Parathyroid adenoma (tissue), 2 donors: ENCODE results near the gene WFDC8.
A peak's percentile ranks its signal among the peaks of the same experiment; 100 is the strongest.

Experiments
- H2AFZ ChIP-seq: fragments of 300-600 bp; sonication (generic); one replicate; pipeline ENCODE4 v1.7.0; 2017; ENCODE audit warnings: antibody characterized with exemption, mild to moderate bottlenecking
- H3K27ac ChIP-seq: fragments of 300-600 bp; sonication (generic); one replicate; pipeline ENCODE4 v1.7.0; 2017
- H3K27me3 ChIP-seq: fragments of 300-600 bp; sonication (generic); one replicate; pipeline ENCODE4 v1.7.0; 2017; ENCODE audit warnings: low read length; ENCODE audit not compliant: control insufficient read depth, insufficient read depth
- H3K36me3 ChIP-seq: fragments of 300-600 bp; sonication (generic); one replicate; pipeline ENCODE4 v1.7.0; 2017; ENCODE audit warnings: low read length; ENCODE audit not compliant: control insufficient read depth, insufficient read depth
- H3K4me1 ChIP-seq: fragments of 300-600 bp; sonication (generic); one replicate; pipeline ENCODE4 v1.7.0; 2017; ENCODE audit warnings: control low read depth
- H3K4me2 ChIP-seq: fragments of 300-600 bp; sonication (generic); one replicate; pipeline ENCODE4 v1.7.0; 2017; ENCODE audit warnings: low read length
- H3K4me3 ChIP-seq: fragments of 300-600 bp; sonication (generic); one replicate; pipeline ENCODE4 v1.7.0; 2017; ENCODE audit warnings: low read depth, low read length
- H3K79me2 ChIP-seq: fragments of 300-600 bp; sonication (generic); one replicate; pipeline ENCODE4 v1.7.0; 2017; ENCODE audit warnings: control low read depth
- H3K9ac ChIP-seq: fragments of 300-600 bp; sonication (generic); one replicate; pipeline ENCODE4 v1.7.0; 2017; ENCODE audit warnings: mild to moderate bottlenecking
- H3K9me3 ChIP-seq: fragments of 300-600 bp; sonication (generic); one replicate; pipeline ENCODE4 v1.7.0; 2017; ENCODE audit warnings: low read length; ENCODE audit not compliant: control insufficient read depth
- CTCF ChIP-seq: fragments of 300-600 bp; sonication (generic); IDR thresholded peaks from one replicate; pipeline ENCODE4 v1.7.0; 2017; ENCODE audit warnings: antibody characterized with exemption, mild to moderate bottlenecking
- donor health status: primary hyperparathyroidism.

WFDC8 gene

GRCh38 chr20:45523821-45524220, 55.3 kb downstream of the WFDC8 start:
- H3K9me3 ChIP-seq, result no peaks in the 10 kb centered on the region
- no peak overlapping the region for H3K9ac ChIP-seq
- no peak for TF ChIP-seq CTCF
- H3K27me3 ChIP-seq, result no peaks in the 10 kb centered on the region
- H3K36me3 ChIP-seq, result no peaks in the 10 kb centered on the region
- H3K79me2 ChIP-seq, result no peaks in the 10 kb centered on the region
- no peak overlapping the region for H3K4me3 ChIP-seq
- H3K4me2 ChIP-seq, result no peak overlapping the region
- H2AFZ ChIP-seq, result no peak overlapping the region
- H3K27ac ChIP-seq, result no peak overlapping the region
- H3K4me1 ChIP-seq, result no peaks in the 10 kb centered on the region

- H3K4me2 ChIP-seq, result no peak overlapping the region
- H3K79me2 ChIP-seq, result no peaks in the 10 kb centered on the region
- no peaks in the 10 kb centered on the region for H3K36me3 ChIP-seq
- H3K9me3 ChIP-seq, result no peaks in the 10 kb centered on the region
- H3K4me3 ChIP-seq, result no peak overlapping the region
- H2AFZ ChIP-seq, result no peak overlapping the region
- no peaks in the 10 kb centered on the region for H3K4me1 ChIP-seq
- H3K27ac ChIP-seq, result no peak overlapping the region
- no peak overlapping the region for H3K9ac ChIP-seq
- no peaks in the 10 kb centered on the region for H3K27me3 ChIP-seq
- no peak for TF ChIP-seq CTCF
Observed at GRCh38 chr20:45518282-45518681, 60.8 kb downstream of the WFDC8 start.

GRCh38 chr20:45515147-45515913, 63.8 kb downstream of the WFDC8 start, which contains the start of gene SPINT3:
TSS of gene SPINT3 (minus strand) at chr20:45515622. CDS start at chr20:45515608, 14 bp downstream.
- TF ChIP-seq CTCF, result no peak

GRCh38 chr20:45510242-45510862, 68.7 kb downstream of the WFDC8 start:
- Histone ChIP-seq H3K4me3 (no peak overlapping the region), H3K27ac (no peak overlapping the region), H3K9ac (no peak overlapping the region), H3K79me2 (no peaks in the 10 kb centered on the region), H3K9me3 (no peaks in the 10 kb centered on the region), H3K27me3 (no peaks in the 10 kb centered on the region), H3K36me3 (no peaks in the 10 kb centered on the region), H2AFZ (no peak overlapping the region), H3K4me2 (no peak overlapping the region), H3K4me1 (no peaks in the 10 kb centered on the region)
- no peak for TF ChIP-seq CTCF

More at GRCh38 chr20:45515147-45515913, 63.8 kb downstream of the WFDC8 start, which contains the start of gene SPINT3:
- Histone ChIP-seq H3K36me3 (no peaks in the 10 kb centered on the region), H3K4me2 (no peak within 1 kb of the TSS), H3K27ac (no peak within 1 kb of the TSS), H2AFZ (peak within 1 kb of the TSS; percentile 35), H3K9me3 (no peaks in the 10 kb centered on the region), H3K4me1 (no peaks in the 10 kb centered on the region), H3K79me2 (no peaks in the 10 kb centered on the region), H3K4me3 (no peak within 1 kb of the TSS), H3K27me3 (no peaks in the 10 kb centered on the region), H3K9ac (no peak within 1 kb of the TSS)
